ENCODE results near the gene SH2D7. TPM values are rescaled to one million over a fixed set of nuclear protein-coding genes. Genes with fewer than 3 reads are reported as not detected.

SH2D7 gene
- polyA plus RNA-seq, 2 of the 4 experiments (the other 2 are of a cell fraction), result not detected

DNA sequence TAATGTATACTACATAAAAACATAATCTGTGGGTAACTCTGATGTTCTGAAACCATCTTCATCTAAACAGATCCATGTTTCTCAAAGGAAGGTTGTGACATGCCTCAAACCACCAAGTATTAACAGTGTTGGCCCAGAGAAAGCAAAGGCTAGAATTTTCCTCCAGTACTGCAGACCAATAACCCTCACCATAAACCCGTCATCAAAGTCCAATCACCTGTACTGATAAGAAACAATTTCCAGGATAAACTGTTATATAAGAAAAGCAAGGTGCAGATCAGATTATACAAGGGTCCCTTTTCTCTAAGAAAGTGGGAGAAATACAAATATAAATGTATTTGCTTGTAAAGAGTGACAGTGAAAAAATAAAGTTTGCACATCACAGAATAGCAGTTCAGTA, 47.2 kb upstream of the SH2D7 start:
- H3K4me1 ChIP-seq, result no peaks in the 10 kb centered on the region
- no peak for DNase-seq (ENCODE audit: low read depth in 1 of 2, low spot score in 1 of 2)
- H3K4me2 ChIP-seq, result no peak overlapping the region
- no peak for FAIRE-seq
- 95% methylated on average over 1 of the region's 1 CpG for WGBS (ENCODE audit: missing lambda C conversion rate)
- TF ChIP-seq, protein P1, sequence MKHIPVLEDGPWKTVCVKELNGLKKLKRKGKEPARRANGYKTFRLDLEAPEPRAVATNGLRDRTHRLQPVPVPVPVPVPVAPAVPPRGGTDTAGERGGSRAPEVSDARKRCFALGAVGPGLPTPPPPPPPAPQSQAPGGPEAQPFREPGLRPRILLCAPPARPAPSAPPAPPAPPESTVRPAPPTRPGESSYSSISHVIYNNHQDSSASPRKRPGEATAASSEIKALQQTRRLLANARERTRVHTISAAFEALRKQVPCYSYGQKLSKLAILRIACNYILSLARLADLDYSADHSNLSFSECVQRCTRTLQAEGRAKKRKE (CRISPR knock-in tag; IDR thresholded peaks at IDR 0.05; ENCODE audit: low read depth), result no peak
- TF ChIP-seq TP53 (CRISPR knock-in tag; IDR thresholded peaks at IDR 0.05) (no peak), RARB (CRISPR knock-in tag; IDR thresholded peaks at IDR 0.05) (no peak), PHF8 (IDR thresholded peaks at IDR 0.05; ENCODE audit: borderline replicate concordance, low read depth) (no peak), NR3C1 (IDR thresholded peaks at IDR 0.05) (no peak), RNF2 (IDR thresholded peaks at IDR 0.05; ENCODE audit: borderline replicate concordance, low read depth) (no peak), NPAS2 (CRISPR knock-in tag; IDR thresholded peaks at IDR 0.05; ENCODE audit: borderline replicate concordance) (no peak), MAZ (IDR thresholded peaks at IDR 0.05; ENCODE audit: borderline replicate concordance, low read depth, low read length) (no peak), RCOR1 (IDR thresholded peaks at IDR 0.05; ENCODE audit: low read depth, low read length) (no peak), MAFK (IDR thresholded peaks at IDR 0.05; ENCODE audit: partially characterized antibody) (no peak), EHMT2 (IDR thresholded peaks at IDR 0.05; ENCODE audit: low read depth) (no peak), JUN (IDR thresholded peaks at IDR 0.05) (no peak), ZC3H11A (IDR thresholded peaks at IDR 0.05) (no peak), CHD4 (IDR thresholded peaks at IDR 0.05; ENCODE audit: borderline replicate concordance) (no peak), JUNB (IDR thresholded peaks at IDR 0.05) (no peak), CEBPB (IDR thresholded peaks at IDR 0.05) (no peak)
- TF ChIP-seq, protein P2, sequence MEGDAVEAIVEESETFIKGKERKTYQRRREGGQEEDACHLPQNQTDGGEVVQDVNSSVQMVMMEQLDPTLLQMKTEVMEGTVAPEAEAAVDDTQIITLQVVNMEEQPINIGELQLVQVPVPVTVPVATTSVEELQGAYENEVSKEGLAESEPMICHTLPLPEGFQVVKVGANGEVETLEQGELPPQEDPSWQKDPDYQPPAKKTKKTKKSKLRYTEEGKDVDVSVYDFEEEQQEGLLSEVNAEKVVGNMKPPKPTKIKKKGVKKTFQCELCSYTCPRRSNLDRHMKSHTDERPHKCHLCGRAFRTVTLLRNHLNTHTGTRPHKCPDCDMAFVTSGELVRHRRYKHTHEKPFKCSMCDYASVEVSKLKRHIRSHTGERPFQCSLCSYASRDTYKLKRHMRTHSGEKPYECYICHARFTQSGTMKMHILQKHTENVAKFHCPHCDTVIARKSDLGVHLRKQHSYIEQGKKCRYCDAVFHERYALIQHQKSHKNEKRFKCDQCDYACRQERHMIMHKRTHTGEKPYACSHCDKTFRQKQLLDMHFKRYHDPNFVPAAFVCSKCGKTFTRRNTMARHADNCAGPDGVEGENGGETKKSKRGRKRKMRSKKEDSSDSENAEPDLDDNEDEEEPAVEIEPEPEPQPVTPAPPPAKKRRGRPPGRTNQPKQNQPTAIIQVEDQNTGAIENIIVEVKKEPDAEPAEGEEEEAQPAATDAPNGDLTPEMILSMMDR (IDR thresholded peaks at IDR 0.05), result no peak
- TF ChIP-seq, protein P3, sequence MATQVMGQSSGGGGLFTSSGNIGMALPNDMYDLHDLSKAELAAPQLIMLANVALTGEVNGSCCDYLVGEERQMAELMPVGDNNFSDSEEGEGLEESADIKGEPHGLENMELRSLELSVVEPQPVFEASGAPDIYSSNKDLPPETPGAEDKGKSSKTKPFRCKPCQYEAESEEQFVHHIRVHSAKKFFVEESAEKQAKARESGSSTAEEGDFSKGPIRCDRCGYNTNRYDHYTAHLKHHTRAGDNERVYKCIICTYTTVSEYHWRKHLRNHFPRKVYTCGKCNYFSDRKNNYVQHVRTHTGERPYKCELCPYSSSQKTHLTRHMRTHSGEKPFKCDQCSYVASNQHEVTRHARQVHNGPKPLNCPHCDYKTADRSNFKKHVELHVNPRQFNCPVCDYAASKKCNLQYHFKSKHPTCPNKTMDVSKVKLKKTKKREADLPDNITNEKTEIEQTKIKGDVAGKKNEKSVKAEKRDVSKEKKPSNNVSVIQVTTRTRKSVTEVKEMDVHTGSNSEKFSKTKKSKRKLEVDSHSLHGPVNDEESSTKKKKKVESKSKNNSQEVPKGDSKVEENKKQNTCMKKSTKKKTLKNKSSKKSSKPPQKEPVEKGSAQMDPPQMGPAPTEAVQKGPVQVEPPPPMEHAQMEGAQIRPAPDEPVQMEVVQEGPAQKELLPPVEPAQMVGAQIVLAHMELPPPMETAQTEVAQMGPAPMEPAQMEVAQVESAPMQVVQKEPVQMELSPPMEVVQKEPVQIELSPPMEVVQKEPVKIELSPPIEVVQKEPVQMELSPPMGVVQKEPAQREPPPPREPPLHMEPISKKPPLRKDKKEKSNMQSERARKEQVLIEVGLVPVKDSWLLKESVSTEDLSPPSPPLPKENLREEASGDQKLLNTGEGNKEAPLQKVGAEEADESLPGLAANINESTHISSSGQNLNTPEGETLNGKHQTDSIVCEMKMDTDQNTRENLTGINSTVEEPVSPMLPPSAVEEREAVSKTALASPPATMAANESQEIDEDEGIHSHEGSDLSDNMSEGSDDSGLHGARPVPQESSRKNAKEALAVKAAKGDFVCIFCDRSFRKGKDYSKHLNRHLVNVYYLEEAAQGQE (IDR thresholded peaks at IDR 0.05), result no peak
- TF ChIP-seq, protein P4, sequence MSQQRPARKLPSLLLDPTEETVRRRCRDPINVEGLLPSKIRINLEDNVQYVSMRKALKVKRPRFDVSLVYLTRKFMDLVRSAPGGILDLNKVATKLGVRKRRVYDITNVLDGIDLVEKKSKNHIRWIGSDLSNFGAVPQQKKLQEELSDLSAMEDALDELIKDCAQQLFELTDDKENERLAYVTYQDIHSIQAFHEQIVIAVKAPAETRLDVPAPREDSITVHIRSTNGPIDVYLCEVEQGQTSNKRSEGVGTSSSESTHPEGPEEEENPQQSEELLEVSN (IDR thresholded peaks at IDR 0.05; ENCODE audit: borderline replicate concordance, low read depth), result no peak
- TF ChIP-seq, protein P5, sequence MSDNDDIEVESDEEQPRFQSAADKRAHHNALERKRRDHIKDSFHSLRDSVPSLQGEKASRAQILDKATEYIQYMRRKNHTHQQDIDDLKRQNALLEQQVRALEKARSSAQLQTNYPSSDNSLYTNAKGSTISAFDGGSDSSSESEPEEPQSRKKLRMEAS (IDR thresholded peaks at IDR 0.05), result no peak
- no peak for ATAC-seq
- no peak overlapping the region for H3K27ac ChIP-seq
- CTCF ChIA-PET, result interaction anchor here (0.9 kb wide), 2 partner anchors 13 to 45 kb away, joined by 3 to 4 read pairs; no protein-coding TSS in a partner anchor
- H3K9me3 ChIP-seq, result no peaks in the 10 kb centered on the region
- H3K4me3 ChIP-seq, result no peak overlapping the region
- POLR2A ChIA-PET, result no interaction called here

All from A549 (cell line).